Gastrocnemius medialis (tissue), 4 donors: ENCODE results near the gene FMN2.

ENCODE experiments used
- POLR2A ChIP-seq, 2 donors: fragments of 450-650 bp; IDR thresholded peaks; one replicate each; pipeline ENCODE4 v1.6.1; 2017; ENCODE audit warnings: antibody characterized with exemption in 2 of 2, mild to moderate bottlenecking in 2 of 2, moderate library complexity in 2 of 2
- TF ChIP-seq, protein P1 (sequence below), 5 experiments: fragments of 450-650 bp in 3 of 5; fragments of 200-600 bp in 2 of 5; sonication (generic) in 2 of 5; IDR thresholded peaks in 4 of 5; conservative IDR thresholded peaks in 1 of 5; 1 replicate in 4 of 5; 2 replicates in 1 of 5; pipeline ENCODE4 v1.5.1; 2016 to 2019; ENCODE audit warnings: antibody characterized with exemption in 5 of 5, mild to moderate bottlenecking in 3 of 5, moderate library complexity in 3 of 5

DNA sequence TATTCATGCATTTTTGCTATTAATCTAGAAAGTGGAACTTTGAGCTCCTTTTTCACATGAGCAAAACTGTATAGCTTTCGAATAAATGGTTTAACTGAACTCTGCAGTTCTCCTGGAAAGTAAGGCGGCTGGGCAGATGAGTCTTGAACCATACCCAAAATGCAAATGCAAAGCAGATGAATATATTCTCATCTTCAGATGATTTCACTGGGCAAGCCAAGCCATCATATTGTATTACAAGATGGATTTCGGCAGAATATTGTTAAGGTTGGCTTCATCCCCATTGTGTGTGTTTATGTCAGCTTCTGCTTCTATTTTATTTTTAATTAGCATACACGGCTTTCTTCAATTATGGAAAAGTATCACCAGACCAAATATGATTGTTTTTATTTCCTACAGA lies 310.6 kb downstream of the FMN2 start:
- TF ChIP-seq, protein P1, sequence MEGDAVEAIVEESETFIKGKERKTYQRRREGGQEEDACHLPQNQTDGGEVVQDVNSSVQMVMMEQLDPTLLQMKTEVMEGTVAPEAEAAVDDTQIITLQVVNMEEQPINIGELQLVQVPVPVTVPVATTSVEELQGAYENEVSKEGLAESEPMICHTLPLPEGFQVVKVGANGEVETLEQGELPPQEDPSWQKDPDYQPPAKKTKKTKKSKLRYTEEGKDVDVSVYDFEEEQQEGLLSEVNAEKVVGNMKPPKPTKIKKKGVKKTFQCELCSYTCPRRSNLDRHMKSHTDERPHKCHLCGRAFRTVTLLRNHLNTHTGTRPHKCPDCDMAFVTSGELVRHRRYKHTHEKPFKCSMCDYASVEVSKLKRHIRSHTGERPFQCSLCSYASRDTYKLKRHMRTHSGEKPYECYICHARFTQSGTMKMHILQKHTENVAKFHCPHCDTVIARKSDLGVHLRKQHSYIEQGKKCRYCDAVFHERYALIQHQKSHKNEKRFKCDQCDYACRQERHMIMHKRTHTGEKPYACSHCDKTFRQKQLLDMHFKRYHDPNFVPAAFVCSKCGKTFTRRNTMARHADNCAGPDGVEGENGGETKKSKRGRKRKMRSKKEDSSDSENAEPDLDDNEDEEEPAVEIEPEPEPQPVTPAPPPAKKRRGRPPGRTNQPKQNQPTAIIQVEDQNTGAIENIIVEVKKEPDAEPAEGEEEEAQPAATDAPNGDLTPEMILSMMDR (IDR thresholded peaks at IDR 0.05 in 4 of 5, conservative IDR thresholded peaks at IDR 0.05 in 1 of 5): no peak
- no peak for TF ChIP-seq POLR2A (IDR thresholded peaks at IDR 0.05)
